HG03159 (cell line): ENCODE measurements around the gene KIRREL3.
A peak's percentile ranks its signal among the peaks of the same experiment; 100 is the strongest.
"Not testable (repeated sequence)": the region's sequence is repeated elsewhere in the genome, so short reads cannot be mapped to it uniquely, and the experiment has no call there.

ENCODE experiments used
- ATAC-seq: cut with Tn5 transposase; IDR thresholded peaks from one replicate; pipeline ENCODE4 v1.9.1; 2021; ENCODE audit warnings: mild to moderate bottlenecking, moderate library complexity; ENCODE audit not compliant: unreplicated experiment

Gene KIRREL3

DNA sequence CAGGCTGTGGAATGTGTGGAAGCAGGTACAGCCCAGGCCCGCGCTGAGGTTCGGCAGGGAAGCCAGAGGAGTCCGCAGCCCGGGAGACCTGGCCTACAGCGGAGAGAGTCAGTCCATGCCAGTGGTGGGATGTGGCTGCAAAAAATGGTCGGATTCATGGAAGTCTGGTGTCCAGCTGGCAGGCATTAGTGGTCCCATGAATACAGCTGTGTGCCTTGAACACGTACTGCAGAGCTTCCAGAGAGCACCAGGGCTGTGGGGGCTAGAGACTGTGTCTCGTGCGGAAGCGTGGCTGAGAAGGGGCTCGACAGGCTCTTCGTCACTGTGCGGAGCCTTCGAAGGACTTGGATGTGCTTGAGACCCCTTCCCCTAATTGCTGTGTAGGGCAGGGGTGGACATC is 604.3 kb downstream of the KIRREL3 start:
- ATAC-seq, result not testable (repeated sequence)

DNA sequence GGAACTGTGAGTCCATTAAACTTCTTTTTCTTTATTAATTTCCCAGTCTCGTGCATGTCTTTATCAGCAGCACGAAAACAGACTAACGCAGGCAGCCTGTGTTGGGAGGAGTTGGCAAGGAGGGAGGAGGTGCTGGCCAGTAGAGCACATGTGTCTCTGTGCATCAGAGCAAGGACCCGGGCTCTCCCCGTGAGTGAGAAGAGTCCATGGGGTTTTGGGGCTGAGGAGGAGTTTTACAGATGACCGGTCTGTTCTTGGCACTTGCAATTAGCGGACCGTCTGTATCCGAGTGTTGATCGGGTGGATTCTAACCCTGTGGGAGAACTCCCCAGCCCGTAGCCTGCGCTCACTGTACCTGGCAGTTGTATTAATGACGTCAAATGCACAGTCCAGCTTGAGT is 604.8 kb downstream of the KIRREL3 start:
- not testable (repeated sequence) for ATAC-seq

DNA sequence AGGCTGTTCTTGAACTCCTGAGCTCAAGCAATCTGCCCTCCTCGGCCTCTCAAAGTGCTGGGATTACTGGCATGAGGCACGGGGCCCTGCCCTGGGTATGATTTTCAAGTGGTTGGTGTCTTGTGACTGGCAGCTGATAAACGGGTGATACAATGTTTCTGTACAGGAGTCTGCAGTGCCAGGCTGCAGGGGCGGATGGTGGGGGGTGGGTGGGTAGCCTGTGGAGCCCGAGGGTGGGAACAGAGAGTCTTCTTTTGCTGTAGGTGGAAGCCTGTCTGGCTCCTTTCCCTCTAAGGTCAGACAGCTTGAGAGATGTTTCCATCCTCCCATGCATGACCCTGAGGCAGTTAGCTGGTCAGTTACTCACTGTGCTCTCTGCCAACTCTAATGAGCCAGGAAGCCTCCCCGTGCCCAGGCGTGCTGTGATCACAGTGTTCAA is 605.9 kb downstream of the KIRREL3 start:
- ATAC-seq, result not testable (repeated sequence)

DNA sequence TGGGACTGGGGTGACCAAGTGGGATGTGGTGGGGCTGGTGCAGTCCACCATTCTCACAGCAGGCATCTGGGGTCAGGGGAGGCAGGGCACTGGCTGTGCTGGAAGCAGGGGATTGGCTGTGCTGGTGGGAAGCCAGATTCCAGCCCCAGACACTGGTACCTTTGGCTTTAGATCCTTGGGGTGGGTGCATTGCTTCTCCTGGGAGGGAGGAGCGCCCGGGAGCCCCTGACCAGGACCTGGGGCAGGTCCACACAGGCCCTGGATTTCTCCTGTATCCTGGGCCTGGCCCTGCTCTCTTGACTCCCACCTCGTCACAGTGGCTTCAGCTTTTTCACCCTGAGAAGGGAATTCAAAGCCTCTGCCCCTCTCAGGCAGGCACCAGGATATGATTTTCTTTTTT is 606.5 kb downstream of the KIRREL3 start:
- ATAC-seq, result no peak

DNA sequence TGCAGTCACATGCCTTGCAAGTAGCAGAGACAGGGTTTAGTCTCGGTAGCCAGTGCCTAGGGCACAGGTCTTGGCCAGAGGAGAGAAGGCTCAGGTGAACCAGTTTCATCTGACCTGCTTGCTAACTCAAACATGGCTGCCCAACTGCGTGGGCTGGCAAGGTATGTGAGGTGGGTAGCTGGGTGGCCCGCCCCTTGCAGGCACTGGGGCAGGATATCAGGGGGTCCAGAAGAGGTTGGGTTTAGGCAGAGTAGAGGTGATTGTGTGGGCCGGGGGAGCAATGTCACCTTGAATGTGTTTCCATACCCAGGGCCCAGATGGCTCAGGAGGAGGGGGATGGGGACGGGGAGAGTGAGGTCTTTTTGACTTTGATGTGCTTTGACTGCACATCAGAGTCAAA is 607.4 kb downstream of the KIRREL3 start:
- ATAC-seq, result no peak

DNA sequence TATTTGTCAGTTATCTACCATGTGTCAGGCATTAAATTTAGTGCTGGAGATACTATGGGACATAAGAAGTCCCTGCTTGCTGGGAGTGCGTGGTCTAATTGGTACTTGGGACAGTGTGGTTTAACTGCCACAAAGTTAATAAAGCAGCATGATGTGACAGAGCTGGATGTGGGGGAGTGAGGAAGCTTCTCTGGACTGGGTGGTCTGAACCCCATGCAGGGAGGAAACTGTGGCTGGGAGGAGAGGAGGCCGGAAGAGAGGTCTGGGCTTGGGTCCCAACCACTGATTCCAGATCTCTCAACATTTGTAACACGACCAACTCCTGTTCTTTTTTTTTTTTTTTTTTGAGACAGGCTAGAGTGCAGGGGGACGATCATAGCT is 607.9 kb downstream of the KIRREL3 start:
- ATAC-seq, result no peak

DNA sequence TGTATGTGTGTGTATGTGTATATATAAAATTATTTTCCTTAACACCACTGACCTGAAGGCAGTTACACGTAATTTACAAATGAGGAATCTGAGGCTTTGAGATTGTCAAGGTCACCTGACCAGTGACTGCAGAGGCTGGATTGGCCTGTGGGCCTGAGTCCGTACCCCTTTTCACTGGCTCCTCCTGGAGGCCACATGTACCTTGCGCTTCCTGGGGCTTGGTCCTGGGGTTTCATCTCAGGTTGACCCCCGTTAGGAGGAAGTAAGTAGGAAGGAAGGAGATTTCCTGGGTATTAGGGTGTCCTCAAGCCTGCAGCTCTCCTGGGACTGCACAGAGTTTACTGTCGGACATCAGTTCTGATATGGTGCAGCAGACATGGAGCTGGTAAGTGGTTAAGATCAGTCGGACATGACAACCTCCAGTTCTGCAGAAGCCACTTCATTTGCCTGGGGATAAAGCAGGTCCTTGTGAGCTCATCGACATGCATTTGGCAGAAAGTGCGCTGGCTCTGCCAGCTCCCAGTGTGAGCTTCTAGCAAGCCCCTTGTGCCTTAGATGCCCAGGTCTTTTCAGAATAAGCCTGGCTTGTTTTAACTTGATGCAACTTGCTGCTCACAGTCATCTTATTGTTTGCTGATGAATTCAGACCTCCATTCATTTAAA is 608.5 kb downstream of the KIRREL3 start:
- peak; percentile 72 for ATAC-seq

DNA sequence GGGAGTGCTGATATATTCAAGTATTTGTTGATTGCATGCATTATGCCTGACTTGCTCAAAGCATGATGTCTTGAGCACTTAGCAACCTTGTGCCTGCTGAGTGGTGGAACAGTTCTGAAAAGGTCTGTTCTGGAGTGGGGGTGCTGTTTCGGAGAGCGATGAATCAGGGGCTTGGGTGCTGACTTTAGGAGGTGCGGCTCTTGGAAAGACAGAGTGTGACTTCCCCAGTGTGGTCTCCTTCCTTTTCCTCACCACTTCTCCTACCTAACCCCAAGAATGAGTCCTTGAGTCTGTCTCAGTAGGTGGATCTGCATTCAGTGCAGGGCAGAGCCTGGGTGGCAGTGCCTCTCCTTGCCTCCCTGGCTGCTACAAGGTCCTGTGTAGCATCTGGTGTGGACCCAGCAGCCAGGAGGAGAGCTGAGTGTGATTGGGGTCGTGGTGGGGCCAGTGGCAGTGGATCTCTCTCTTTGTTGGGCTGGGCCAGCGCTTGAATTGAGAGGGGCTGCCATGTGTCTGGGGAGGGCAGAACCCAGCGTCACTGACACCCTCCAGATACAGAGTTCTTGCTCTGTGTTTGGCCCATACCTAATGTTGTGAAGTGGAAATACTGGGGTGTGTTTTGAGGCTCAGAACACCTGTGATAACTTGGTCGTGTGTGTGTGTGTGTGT is 609.1 kb downstream of the KIRREL3 start:
- no peak for ATAC-seq

DNA sequence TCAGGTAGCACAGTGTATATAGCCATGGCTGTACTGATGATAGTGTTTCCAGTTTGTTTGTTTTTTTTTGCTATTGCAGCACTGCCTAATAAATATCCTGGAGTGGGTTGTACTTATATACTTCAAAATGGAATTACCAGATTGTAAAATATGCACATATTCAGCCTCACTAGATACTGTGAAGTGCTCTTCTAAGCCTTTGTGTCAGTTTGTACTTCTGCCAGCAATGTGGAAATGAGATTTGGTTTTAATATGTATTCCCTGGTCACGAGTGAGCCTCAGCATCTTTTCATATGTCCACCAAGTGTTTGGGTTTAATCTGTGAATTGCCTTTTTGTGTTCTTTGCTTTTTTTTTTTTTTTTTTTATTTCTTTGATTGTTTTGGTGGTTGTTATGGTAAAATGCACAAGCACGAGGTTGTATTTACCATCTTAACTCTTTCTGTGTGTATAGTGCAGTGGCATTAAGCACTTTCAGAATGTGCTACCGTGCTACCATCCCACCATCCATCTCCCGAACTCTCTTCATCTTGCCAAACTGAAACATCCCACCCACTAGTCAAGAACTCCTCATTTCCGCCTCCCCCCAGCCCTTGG is 610.2 kb downstream of the KIRREL3 start:
- no peak for ATAC-seq

DNA sequence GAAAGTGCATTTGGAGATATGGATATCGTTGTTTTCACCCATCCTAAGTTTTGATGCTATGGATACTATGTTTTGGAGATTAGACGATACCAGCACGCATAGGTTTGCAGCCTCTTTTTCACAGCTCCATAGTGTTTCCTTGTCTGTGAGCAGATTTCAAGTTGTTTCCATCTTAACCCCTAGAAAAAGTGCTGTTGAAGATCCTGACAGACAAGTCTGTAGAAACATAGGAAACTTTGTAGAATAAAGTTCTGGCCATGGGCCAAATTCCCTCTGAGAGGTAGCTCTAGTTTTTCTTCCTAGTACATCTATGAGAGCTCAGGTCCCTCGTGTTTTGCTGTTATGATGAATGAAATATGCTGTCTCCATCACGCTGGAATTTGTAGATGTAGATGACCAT is 612.7 kb downstream of the KIRREL3 start:
- no peak for ATAC-seq

DNA sequence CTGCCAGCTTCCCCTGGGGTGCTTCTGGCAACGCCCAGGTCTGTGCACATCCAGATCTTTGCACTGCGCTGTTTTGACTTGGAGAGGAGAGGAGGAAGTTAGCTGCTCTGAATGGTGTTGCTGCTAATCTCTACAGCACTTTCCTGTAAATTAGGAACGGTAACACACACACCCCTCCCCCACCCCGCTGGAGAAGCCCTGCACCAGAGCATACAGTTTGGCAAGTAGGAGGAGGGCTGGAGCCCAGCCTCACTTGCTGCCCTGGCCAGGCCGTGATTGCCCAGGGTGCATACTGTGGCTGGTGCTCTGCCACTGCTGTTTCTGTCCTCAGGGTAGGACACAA is 613.9 kb downstream of the KIRREL3 start:
- ATAC-seq, result not testable (repeated sequence)

DNA sequence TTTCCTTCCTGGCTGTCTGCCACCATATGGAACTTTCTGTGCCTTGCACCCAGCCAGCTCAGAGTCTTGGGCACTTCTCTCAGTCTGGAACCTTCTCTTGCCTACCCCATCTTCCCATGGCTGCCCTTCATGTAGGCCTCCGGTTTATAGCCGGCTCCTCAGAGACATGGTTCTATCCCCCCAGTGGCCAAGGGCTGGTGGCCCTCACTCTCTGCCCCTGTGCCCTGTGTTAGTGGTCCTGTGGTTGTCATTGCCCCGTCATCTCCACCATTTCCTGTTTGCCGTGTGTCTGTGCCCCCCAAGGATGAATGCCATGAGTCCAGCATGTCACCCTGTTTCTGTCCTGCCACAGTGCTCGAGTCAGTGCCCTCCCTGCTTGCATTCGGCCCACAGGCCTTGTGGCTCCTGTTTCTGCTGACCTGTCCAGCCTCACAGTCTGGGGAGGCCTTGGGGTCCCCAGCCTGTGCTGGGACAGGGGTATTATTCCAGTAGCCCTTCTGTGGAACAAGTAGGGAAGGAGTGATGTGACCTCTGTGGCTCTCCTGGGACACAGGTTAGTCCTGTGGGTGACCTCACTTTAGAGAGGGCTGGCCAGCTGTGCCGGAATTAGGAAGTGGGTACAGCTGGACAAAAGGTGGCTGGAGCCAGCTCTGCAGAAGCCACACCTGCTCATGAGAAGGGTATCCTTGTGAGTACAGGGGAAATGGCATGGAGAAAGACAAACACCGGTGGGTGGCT is 614.4 kb downstream of the KIRREL3 start:
- no peak for ATAC-seq

DNA sequence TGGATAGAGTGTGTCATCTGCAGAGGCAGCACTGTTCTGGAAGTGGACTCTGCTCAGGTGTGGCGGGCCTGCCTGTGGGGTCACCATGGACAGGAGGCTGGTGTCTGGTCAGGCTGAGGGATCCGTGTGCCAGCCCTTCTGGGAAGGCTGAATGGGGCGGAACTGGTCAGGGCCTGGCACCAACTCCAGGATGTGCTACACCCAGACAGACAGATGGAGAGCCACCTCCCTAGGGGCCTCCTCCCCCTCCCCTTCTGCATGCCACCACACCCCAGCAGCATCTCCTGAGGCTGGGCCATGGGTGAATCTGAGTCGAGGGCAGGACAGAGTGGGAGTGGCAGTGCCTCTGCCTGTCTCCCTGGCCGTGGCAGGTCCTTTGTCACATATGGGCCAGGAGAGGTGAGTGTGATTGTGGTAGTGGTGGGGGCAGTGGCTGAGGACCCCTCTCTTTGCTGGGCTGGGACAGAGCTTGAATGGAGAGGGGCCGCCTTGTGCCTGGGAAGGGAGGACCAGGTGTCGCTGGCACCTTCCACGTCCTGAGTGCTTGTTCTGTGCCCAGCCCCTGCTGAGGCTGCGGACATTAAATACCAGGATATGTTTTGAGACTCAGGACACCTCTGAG is 616.0 kb downstream of the KIRREL3 start:
- ATAC-seq, result no peak

DNA sequence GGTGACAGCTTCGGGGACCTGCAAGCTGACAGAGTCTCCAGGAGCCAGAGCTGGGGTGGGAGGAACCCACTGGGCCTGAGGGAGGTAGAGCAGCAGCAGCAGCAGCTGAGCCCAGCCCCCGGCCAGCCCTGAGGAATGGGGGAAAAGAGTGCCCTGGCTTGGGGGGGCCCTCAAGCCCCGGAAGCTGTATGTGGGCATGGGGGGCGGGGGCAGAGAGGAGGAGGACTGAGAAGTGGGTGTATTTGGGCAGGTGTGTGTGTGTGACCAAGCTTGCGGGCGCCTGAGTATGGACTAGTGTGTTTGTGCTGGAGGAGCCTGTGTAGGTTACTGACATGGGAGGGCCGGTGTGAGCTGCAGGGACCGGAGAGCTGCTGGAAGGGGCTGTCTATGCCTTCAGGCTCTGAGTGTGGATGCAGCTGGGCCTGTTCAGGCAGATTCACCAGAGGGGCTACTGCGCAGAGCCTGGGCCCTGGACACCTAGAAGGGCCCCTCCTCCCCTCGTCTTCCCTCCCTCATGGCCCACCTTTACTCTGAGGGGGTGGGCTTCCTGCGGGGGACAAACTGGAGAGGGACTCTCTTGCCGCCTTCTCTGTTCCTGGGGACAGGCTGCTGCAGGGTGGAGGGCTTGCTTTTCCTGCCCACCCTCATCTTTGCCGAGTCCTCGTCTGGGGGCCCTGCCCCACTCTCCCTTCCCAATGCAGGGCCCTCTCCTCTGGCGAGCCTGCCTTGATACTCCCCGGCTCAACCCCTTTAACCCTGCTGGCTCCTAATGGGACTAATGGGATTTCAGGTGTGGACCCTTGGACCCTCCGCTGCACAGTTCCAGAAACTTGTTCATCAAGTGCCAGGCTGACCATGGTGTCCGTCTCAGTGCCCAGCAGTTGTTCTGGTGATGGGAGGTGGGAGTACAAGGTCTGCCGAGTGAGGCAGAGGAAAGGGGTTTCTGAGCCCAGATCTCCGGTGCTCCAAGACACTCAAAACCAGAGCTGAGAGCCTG is 616.9 kb downstream of the KIRREL3 start:
- no peak for ATAC-seq

DNA sequence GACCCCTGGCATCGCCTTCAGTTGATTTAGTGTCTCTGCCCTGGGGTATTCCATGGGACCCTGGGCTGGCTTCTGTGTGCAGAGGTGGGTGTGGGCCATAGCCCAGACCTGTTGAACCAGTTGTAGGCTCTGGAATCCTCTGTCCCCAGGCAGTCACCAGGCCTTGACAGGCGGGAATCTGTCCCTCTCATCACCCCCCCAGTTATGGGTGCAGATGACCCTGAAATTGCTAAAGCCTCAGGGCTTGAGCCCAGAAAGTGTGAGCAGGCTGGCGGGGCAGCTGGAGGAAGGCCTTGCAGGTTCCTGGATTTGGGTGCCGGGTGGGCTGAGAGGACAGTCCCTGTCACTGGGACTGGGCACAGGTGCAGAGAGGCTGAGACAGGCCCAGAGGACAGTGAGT is 617.9 kb downstream of the KIRREL3 start:
- not testable (repeated sequence) for ATAC-seq

DNA sequence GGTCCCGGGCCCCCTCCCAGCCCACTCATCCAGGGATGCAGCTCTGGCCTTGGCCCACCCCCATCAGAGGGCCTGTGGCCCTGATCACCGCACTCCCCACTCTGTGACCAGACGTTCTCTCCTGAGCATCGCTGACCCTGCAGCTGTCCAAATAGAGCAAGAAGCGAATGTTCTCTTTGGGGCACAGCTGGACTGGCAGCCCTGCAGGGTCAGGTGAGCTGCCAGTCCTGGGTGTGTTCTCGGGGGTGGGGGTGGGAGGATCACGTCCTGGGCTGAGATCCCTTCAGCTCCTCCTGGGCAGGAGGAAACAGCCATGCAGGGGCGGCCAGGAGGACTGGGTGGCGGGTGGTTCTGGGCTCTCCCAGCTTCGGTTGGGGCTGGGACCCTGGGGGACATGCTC is 618.6 kb downstream of the KIRREL3 start:
- ATAC-seq, result not testable (repeated sequence)

DNA sequence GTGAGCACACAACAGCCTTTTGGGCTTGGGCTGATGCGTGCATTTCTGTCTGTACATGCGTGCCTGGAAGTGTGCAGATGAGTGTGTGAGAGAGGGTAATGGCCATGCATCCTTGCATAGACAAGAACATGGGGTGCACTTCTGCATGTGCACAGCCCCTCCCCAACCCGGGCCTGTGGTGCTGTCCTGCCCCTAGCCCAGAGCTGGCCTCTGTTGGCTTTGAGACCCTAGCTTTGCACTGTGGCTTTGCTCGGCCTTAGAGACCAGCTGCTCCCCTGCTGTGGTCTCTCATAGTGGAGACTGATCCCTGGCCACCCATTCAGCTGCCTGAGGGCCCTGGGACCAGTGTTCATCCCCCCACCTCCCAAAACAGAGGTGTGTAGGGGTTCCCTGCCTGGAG is 619.7 kb downstream of the KIRREL3 start:
- no peak for ATAC-seq

DNA sequence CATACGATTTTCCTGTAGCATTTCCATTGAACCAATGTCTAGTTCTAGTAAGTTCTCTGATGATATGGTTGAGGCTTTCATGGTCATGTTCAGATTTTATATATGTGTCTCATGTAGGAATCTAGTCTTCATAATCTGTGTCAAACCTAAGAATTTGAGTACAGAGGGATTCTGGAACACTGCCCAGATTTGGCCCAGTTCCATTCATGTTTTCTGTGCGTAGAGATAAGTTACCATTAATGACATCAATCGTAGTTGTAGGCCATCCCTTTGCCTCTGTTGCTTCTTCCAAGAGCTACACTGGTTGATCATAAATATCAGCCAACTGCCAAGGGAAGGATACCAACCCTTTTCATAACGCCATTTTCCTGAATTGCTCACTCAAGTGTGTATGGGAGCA is 621.8 kb downstream of the KIRREL3 start:
- no peak for ATAC-seq

DNA sequence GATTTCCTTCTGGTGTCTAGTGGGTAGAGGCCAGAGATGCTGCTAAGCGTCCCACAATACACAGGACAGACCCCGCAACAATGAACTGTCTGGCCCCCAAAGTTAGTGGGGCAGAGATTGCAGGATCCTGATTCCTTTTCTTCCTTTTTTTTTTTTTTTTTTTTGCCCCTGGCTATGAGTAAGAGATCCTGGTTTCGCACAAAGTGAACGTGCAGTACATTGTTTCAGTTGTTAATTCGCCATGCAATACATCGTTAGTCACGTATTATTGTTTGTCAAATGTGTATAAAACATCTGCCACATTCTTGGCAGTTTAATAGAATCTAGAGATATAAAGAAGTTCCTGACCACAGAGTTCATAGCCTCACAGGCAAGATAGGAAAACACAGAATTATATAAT is 624.8 kb downstream of the KIRREL3 start:
- ATAC-seq, result no peak
